SW 1271 (cell line): ENCODE measurements around the gene MIS12.

ENCODE experiments used
- DNase-seq, 2 experiments: peaks; one replicate each; lab custom pipeline; 2025; lab: John Stamatoyannopoulos, UW

MIS12 gene, protein sequence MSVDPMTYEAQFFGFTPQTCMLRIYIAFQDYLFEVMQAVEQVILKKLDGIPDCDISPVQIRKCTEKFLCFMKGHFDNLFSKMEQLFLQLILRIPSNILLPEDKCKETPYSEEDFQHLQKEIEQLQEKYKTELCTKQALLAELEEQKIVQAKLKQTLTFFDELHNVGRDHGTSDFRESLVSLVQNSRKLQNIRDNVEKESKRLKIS

DNA sequence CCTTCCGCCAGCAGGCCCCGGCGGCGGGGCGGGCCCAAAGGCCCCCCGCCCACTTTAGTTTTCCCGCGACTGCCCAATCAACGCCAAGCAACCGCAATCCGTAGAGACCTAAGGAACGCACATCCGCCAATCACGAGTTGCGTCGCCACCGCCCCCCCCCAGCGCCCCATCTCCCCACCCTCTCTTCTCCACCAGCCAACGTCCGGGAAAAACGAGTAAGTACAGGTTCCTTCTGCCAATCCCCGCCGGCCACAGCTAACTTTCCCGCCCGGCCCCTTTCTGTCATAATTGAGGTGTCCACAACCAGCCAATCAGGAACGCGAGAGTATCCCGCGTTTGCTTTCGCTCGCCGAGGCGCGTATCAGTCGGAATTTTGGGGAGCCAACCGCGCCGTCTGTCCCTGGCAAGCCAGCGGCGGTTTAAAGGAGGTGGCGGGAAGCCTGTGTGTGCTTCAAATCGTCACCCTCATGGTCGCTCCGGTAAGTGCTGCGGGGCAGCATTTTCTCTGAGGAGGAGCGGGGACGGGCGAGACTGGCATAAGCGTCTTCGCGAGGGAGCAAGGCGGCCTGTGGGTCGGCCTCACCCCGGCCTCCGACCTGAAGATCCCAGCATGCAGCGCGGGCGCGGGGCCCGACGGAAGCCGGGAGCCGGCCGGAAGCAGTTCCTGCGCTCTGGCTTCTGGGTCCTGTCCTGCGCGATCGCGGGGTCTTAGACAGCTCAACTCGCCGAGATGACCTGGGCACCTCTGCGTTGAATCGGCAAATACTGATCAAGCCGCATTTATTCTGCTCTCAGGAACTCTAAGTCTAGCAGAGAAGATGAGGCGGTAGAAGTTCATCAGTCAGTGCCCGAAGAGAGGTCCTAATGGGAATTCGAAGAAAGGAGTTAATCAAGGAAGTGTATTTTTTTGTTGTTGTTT, at the start of gene MIS12:
TSS of gene MIS12 (plus strand) at position 361 of the 919 bp plus-strand sequence. CDS start 2,297 bp downstream, outside the sequence.
- DNase-seq, result peak; percentile 99

- DNase-seq, result no peak
These were observed 48.5 kb upstream of the MIS12 start for GRCh38 chr17:5437721-5438317.

DNA sequence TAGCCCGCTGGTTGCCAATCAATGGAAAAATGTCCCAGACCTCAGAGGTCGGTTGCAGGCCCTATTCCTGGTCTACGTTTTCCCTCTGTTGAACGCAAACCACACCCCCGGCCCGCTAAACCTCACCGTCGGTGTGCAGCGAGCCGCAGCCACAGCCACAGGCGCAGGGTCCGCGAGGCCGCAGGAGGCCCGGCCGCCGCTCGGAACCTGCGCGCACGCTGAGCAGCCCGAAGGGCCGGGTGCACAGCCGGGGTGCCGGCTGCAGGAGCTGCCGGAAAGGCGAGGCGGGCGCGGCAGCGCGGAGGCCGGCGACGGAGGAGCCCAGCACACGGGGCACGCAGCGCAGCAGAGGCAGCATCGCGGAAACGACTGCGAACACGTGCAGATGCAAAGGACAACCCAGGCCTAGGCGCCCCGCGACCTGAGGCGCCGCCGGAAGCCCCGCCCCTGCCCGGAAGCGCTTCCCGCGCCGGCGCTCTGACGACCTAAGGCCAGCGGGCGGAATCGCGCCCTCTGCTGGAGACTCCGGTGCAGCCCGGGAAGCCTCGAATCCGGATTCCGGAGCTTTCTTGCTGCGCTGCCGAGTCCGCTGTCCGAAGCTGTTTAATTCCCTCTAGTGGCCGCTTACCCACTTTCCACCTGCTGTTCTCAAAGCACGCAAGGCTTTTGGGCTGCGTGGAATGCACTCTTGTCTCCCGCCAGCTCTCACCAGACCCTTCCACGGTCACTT, 47.5 kb upstream of the MIS12 start, which contains the start of gene C1QBP:
TSS of gene C1QBP (minus strand) at position 440 of the 730 bp plus-strand sequence. CDS start at position 358, 82 bp downstream.
- DNase-seq, result peak; percentile 63 to 92

DNA sequence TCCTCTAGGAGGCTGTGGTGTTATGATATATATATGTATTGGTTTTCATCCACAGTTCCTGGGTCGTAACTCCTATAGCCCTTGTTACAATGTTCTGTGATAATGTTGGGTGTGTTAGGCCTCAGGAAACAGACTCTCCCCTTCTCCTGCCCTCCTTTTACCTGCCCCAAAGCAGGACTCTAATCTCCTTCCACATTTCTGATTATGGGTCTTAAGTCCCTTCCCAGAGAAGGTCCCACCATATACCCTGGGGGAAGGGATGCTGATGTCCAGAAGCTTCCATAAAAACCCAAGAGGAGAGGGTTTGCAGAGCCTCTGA, 47.0 kb upstream of the MIS12 start:
- DNase-seq, result no peak

GRCh38 chr17:5443728-5444127, 42.6 kb upstream of the MIS12 start:
- no peak for DNase-seq

DNA sequence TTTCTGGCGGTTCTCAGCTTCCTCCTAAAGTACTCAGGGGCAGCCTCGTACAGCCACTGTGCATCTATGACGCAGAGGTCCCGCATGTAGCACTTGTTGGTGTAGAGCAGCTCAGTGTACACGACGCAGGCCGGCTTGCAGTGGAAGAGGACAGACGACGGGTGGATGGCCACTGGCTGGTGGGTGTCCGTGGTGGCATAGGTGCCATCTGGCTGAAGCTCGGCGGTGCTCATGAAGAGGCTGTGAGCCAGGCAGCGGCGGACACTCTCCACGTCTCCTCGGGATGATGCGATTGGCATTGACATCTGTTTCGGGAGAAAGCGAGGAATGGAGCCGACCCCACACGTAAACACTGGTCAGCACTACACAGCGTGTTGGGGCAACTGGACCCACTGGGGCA, 42.2 kb upstream of the MIS12 start:
- DNase-seq, result no peak

DNA sequence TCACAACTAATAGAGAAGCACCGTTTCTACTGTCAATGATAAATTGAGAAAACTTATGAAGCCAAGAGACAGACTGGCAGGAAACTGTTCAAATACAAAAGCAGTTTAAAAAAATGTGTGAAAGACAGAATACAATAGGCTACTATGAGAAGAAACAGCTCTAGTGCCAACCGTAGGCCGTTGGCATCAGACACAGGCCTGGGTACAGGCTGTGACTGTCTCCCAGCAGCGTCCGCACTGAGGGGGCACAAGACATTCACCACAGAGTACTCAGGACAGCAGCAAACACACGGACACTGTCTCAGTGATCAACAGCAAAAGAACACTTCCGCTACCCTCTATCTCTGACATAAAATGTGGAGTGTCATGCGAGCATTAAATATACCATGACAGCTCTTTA, 39.6 kb upstream of the MIS12 start:
- no peak for DNase-seq

DNA sequence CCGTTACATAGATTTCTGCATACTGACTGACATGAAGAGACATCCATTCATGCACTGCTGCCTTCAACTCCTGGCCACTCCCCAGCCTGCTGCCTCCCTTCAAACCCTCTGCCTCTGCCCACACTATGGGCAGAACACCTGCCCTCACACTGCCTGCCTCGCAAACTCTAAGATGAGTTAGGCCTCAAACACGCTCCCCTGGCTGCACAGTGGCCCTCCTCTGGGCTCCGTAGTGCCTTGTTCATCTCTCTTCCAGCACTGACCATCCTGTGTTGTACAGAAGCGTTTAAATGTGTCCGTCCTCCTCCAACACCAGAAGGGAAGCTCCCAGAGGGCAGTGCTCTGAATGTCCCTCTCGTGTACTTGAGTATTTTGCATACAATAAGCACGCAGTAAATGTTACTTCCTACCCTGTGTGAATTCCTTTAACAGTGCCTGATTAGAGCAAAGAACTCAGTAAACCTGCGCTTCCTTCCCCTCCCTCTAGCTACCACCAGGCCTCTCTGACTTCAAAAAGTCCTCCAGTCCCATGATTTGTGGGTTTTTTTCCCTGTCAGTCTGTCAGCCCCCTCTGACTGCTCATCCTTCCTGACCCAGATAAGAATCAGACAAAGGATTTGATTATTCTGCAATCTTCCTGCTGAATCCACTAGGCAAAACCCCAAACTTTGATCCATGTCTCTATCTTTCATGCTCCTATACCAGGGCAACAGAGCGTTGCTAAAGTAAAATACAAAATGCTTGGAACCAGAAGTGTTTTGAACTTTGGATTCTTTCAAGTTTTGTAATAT, 21.5 kb upstream of the MIS12 start:
- no peak for DNase-seq

DNA sequence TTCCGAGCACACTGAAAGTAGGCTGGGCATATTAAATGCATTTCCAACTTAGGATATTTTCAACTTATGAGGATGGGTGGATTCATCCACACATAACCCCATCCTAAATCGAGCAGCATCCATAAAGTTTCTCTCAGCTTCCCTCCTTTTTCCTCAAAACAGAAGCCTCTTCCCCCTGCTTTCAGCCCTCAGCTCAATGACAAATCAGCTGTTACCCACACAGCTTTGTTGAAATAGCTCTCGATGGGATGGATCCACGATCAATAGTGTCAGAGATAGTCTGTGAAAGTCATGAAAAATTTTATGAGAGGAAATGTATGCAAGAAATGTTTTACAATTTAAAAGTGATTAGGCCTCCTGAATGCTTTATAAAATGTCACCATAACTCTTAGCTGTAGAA, 20.1 kb upstream of the MIS12 start:
- no peak for DNase-seq

- no peak for DNase-seq
These were observed 18.9 kb upstream of the MIS12 start for GRCh38 chr17:5467416-5467815.

- no peak for DNase-seq
These were observed 18.3 kb upstream of the MIS12 start for GRCh38 chr17:5468075-5468473.

- no peak for DNase-seq
These were observed 13.9 kb upstream of the MIS12 start for GRCh38 chr17:5472511-5472910.

GRCh38 chr17:5473906-5474305, 12.5 kb upstream of the MIS12 start:
- DNase-seq, result no peak

DNA sequence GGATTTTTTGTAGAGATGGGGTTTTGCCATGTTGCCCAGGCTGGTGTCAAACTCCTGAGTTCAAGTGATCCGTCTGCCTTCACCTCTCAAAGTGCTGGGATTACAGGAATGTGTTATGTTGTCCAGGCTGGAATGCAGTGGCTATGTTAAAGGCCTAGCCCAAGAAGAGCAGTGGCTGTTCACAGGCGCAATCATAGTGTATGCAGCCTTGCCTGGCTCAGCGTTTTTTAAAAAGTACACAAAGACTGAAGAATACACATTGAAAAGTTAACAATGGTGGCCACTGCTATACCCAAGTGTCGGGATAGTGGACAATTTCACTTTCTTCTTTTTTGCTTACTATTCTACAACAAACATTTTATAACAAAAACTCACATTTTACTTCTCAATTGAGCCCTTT, 7.4 kb upstream of the MIS12 start:
- DNase-seq, result no peak

GRCh38 chr17:5480962-5481361, 5.4 kb upstream of the MIS12 start:
- no peak for DNase-seq

GRCh38 chr17:5481451-5481850, 4.9 kb upstream of the MIS12 start:
- DNase-seq, result no peak

DNA sequence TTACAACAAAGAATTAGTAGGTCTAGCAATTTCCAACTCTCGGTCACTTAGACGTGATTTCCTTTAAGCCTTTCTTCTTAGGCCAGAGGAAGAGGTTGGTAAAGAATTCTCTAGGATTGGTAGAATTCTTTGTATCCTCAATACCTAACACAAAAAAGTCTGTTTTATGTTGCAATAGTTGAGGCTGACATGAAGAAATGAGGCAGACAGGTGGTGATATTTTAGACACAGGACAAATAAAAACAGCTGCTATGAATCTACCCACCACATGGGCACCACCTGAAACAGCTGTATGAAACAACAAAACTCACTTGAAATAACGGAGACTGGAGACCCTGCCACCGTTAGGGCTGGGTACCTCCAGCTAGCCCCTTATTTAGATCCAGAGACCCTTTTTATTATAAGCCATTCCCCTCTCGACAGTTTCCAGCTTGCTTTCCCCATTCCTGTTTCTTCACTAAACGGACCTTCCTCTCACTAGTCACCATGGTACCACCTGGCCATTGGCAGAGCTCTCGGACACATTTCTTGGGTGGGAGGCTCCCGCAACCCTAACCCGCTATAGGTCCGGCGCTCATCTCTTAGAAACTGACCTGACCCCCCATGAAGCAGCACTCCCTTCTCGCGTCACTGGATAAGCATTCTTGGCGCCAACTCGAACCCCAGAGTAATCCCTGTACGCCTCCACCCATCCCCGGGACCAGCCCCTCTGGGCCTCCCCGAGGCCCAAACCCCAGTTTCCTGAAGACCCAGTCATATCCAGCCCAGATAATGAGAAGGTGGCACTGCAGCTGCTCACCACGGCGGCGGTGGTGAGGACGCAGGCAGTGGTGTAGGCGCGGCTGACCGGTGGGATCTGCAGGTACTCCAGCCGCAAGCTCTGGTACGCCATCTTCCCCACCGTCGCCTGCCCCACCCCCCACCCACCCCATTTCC, 828 bp upstream of the MIS12 start, which contains the start of gene DERL2:
TSS of gene DERL2 (minus strand) at position 909 of the 936 bp plus-strand sequence. CDS start at position 892, 17 bp downstream.
- peak in 1 of 2 experiments; percentile 70 for DNase-seq

- DNase-seq, result no peak
These were observed 2.4 kb downstream of the MIS12 start for GRCh38 chr17:5488752-5489151.

DNA sequence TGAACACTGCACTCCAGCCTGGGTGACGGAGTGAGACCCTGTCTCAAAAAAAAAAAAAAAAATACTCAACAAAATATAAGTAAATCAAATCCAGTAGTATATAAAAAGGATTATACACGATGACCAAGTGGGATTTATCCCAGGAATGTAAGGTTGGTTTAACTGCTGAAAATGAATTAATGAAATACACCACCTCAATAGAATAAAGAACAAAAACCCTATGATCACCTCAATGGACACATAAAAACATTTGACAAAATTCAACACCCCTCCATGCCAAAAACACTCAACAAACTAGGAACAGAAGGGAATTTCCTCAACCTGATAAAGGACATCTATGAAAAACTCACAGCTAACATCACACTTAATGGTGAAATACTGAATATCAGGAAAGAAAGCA, 6.6 kb downstream of the MIS12 start:
- no peak for DNase-seq
